Fibroblast of mammary gland (primary cell): ENCODE measurements around the gene ACO1.
A peak's percentile ranks its signal among the peaks of the same experiment; 100 is the strongest.

Experiments used
- DNase-seq: peaks from one replicate; pipeline ENCODE4 v3.0.0-alpha.2; 2010; ENCODE audit warnings: low read depth
- H3K4me3 ChIP-seq: 2 replicates; pipeline ENCODE4 v1.5.1; 2011; ENCODE audit warnings: low read depth, mild to moderate bottlenecking, low read length, moderate library complexity; ENCODE audit not compliant: control insufficient read depth
- CTCF ChIP-seq: conservative IDR thresholded peaks from 2 replicates; pipeline ENCODE4 v1.5.1; 2011; ENCODE audit warnings: low read depth, low read length, inconsistent platforms; ENCODE audit not compliant: control insufficient read depth, insufficient read depth

The ACO1 gene

GRCh38 chr9:32500768-32501167, 116.3 kb downstream of the ACO1 start:
- peak; percentile 64 for DNase-seq
- H3K4me3 ChIP-seq = no peak overlapping the region
- no peak for TF ChIP-seq CTCF

- no peak for DNase-seq
- no peak for TF ChIP-seq CTCF
- no peak overlapping the region for H3K4me3 ChIP-seq
Observed at GRCh38 chr9:32501868-32502267, 117.4 kb downstream of the ACO1 start.

- TF ChIP-seq CTCF = no peak
- no peak overlapping the region for H3K4me3 ChIP-seq
- peak; percentile 83 for DNase-seq
Observed at GRCh38 chr9:32502464-32502863, 118.0 kb downstream of the ACO1 start.

- DNase-seq = no peak
- no peak for TF ChIP-seq CTCF
- H3K4me3 ChIP-seq = no peak overlapping the region
Observed at GRCh38 chr9:32503008-32503407, 118.6 kb downstream of the ACO1 start.
